ENCODE data around the gene MED25. TPM values are rescaled to one million over a fixed set of nuclear protein-coding genes. Genes with fewer than 3 reads are reported as not detected.
"Not testable (repeated sequence)": the region's sequence is repeated elsewhere in the genome, so short reads cannot be mapped to it uniquely, and the experiment has no call there.

MED25 gene
- total RNA-seq, 2 donors from 2014 or later, result 52.6 to 52.8 TPM

- DNase-seq (peak; percentile 59 to 67), ATAC-seq (peak; percentile 49)
- intact Hi-C loops (cut with DNase I, micrococcal nuclease), result no loop called here
Measured at GRCh38 chr19:49809160-49809940, 8.7 kb upstream of the MED25 start.

DNA sequence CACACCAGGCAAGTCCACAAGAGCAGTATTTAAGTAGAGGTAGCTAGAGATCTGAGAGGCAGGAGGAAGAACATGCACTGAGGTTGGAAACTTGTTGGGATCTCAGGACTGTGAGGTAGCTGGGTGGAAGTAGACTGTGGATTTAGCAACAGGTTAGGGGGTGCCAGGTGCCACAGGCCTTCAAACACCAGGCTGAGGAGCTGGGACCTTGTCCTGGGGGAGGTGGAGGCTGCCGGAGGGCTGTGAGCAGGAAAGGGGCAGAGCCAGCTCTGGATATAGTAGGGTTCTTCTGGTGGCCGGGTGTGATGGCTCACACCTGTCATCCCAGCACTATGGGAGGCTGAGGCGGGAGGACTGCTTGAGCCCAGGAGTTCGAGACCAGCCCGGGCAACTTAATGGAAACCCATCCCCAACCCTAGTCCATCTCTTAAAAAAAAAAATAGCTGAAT is 8.1 kb upstream of the MED25 start:
- no peak for ATAC-seq
- intact Hi-C loops (cut with DNase I, micrococcal nuclease), result no loop called here
- DNase-seq, result no peak

- intact Hi-C loops (cut with DNase I, micrococcal nuclease), result no loop called here
- DNase-seq (no peak), ATAC-seq (no peak)
Measured at GRCh38 chr19:49811328-49811727, 6.8 kb upstream of the MED25 start.

- intact Hi-C loops (cut with DNase I, micrococcal nuclease), result no loop called here
- ATAC-seq (no peak), DNase-seq (no peak)
Measured at GRCh38 chr19:49812452-49812996, 5.6 kb upstream of the MED25 start.

DNA sequence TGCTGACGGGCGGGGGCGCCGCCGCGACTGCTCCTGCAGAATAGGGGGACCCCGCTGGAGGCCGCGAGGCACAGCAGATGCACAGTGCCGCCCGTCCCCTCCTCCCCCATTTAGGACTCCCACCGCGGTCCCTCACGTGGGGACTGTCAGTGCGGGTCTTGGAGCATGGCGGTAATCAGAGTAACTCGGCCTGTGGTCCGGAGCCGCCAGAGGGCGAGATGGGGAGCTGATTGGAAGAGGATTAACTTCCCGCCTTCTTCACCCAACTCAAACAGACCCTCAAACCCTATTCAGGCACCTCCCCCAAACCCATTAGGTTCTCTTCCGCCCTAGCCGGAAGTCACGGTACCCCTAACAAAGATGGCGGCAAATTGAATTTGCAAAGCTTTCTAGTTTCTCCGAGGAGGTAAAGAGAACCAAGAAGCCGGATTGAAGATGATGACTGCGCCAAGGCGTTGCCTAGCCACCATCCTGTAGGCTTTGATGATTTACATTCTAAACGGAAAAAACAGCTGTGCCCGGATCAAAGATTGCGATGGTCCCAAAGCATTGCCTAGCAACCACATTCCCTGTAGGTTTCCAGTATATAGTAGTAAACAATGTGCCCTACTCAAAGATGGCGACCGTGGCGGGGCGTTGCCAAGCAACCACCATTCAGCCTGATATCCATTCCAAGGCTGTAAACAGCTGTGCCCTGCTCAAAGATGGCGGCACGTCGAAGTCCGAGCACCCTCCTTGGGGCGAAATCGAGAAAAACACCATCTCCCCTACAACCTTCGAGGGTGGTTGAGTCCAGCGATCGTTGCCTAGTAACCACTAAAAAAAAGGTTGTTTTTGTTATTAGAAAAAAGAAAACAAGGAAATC is 4.9 kb upstream of the MED25 start, which contains the start of gene FUZ:
FUZ (minus strand) TSS at position 296 of the 865 bp plus-strand sequence; CDS start at position 110, 186 bp downstream.
- intact Hi-C loops (cut with DNase I, micrococcal nuclease), result no loop called here
- DNase-seq, result peak; percentile 96 to 97
- peak; percentile 72 for ATAC-seq

DNA sequence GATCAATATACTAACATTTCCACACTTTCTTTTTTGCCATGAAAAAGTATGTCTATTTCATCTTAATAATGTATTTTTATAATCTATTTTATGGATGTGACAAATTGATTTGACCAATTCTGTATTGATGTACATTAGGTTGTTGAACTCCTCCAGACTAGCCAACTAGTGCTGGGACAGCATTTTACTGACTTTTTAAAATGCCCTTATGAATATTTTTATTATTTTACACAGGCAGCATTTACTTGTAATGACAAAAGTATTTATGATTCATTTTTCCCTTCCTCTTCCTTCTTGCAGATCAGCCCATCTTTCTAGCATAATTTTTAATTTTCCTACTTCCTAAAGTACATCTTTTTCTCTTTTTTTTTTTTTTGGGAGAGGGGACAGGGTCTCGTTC is 4.1 kb upstream of the MED25 start:
- ATAC-seq, result no peak
- intact Hi-C loops (cut with DNase I, micrococcal nuclease), result no loop called here
- DNase-seq, result no peak

- no peak for ATAC-seq
- no peak for DNase-seq
- intact Hi-C loops (cut with DNase I, micrococcal nuclease), result no loop called here
Measured at GRCh38 chr19:49816590-49816989, 1.5 kb upstream of the MED25 start.

DNA sequence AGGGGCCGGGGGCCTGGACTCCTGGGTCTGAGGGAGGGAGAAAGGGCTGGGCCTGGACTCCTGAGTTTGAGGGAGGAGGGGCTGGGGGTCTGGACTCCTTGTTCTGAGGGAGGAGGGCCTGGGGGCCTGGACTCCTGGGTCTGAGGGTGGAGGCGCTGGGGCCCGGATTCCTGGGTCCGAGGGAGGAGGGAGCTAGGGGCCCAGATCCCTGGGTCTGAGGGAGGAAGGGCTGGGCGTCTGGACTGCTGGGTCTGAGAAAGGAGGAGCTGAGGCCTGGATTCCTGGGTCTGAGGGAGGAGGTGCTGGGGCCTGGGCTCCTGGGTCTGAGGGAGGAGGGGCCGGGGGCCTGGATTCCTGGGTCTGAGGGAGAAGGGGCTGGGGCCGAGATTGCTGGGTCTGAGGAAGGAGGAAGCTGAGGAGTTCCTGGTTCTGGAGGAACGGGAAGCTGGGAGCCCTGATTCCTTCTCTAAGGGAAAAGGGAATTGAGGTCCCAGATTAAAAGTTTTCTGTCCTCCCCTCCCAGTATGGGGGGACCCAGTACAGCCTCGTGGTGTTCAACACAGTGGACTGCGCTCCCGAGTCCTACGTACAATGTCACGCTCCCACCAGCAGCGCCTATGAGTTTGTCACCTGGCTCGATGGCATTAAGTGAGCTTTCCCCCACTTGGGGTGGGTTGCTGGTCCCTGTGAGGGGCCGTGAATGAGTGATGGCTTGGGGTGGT is 721 bp downstream of the MED25 start:
- intact Hi-C loops (cut with DNase I, micrococcal nuclease), result no loop called here
- DNase-seq (peak in 1 of 2 donors; percentile 31), ATAC-seq (peak; percentile 5)

GRCh38 chr19:49819452-49820115 is 1.5 kb downstream of the MED25 start:
- DNase-seq; ATAC-seq; intact Hi-C loops (cut with DNase I, micrococcal nuclease): not testable (repeated sequence)

GRCh38 chr19:49820125-49820524 is 2.0 kb downstream of the MED25 start:
- DNase-seq (no peak), ATAC-seq (no peak)
- intact Hi-C loops (cut with DNase I, micrococcal nuclease), result no loop called here

- intact Hi-C loops (cut with DNase I, micrococcal nuclease), result no loop called here
- no peak for ATAC-seq
- no peak for DNase-seq
Measured at GRCh38 chr19:49823472-49823871, 5.4 kb downstream of the MED25 start.

- intact Hi-C loops (cut with DNase I, micrococcal nuclease), result no loop called here
- ATAC-seq, result no peak
- no peak for DNase-seq
Measured at GRCh38 chr19:49824662-49825061, 6.6 kb downstream of the MED25 start.

DNA sequence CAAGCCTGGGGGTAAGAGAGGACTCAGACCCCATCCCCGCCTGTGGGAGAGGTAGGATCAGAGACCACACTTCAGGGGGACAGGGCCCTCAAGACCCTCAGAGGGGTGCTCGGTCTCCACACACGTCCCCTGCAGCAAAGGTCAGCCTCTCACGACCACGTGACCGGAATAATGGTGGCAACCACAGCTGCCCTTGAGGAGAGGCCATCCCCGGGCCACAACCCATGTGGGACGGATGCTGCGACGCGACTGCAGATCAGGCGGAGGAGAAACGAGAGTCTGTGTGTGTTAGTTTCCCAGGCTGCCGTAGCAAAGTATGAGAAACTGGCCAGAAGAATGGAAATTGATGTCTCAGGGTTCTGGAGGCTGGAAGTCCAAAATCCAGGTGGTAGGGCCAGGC is 8.9 kb downstream of the MED25 start:
- intact Hi-C loops (cut with DNase I, micrococcal nuclease), result no loop called here
- ATAC-seq (no peak), DNase-seq (no peak)

GRCh38 chr19:49829200-49829599 is 11.1 kb downstream of the MED25 start:
- intact Hi-C loops (cut with DNase I, micrococcal nuclease), result no loop called here
- ATAC-seq, result no peak

GRCh38 chr19:49829721-49830120 is 11.6 kb downstream of the MED25 start:
- DNase-seq, result no peak
- no peak for ATAC-seq
- intact Hi-C loops (cut with DNase I, micrococcal nuclease), result no loop called here

More at GRCh38 chr19:49829200-49829599, 11.1 kb downstream of the MED25 start:
- DNase-seq, result no peak

DNA sequence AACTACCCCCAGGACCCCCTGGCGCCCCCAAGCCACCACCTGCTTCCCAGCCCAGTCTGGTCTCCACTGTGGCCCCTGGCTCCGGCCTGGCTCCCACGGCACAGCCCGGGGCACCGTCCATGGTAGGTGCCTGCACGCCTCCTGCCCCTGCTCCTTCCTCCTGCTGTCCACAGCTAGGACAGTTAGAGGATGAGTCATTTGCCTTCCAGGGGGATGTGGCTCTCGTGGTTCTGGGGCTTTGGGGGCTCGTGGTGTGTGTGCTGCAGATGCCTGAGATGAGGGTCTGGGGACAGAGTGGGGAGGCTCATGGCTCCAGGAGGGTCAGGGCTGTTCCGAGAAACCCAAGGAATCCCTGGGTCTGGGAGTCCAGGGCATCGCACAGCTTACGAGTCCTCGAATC is 12.7 kb downstream of the MED25 start:
- intact Hi-C loops (cut with DNase I, micrococcal nuclease), result no loop called here
- ATAC-seq (no peak), DNase-seq (no peak)

DNA sequence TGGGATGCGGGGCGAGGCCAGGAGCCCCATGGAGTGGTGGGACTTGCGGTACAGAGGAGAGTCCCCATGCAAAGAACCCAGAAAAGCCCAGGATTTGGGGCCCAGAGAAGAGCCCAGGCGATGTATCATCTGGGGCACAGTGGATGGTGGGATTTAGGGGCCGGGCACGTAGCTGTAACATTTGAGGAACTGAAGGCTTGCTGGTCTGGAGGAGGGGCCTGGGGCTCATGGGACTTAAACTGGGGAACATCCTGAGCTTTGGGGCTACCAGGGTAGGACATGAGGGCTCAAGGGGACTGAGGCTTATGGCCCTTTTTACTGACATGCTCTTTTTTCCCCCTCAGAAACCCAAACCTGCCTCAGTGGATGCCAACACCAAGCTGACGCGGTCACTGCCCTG is 13.5 kb downstream of the MED25 start:
- intact Hi-C loops (cut with DNase I, micrococcal nuclease), result no loop called here
- ATAC-seq (no peak), DNase-seq (no peak)

DNA sequence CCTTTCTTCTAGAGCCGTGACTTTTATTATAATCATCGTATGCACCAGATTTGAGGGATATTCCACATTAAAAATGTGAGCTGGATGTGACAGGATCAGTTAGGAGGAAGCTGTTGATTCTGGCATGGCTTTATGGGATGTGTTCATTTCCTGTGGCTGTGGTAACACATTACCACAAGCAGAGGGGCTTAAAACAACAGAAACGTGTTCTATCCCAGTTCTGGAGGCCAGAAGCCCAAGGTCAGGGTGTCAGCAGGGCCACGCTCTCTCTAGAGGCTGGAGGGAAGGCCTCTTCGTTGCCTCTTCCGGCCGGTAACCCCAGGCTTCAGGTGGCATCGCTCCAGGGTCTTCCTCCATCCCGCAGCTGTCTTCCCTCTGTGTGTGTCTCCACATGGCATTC is 14.5 kb downstream of the MED25 start:
- intact Hi-C loops (cut with DNase I, micrococcal nuclease), result no loop called here
- DNase-seq (no peak), ATAC-seq (no peak)
